B cell (primary cell): ENCODE results near the gene VPS33A. TPM values are rescaled to one million over a fixed set of nuclear protein-coding genes. Genes with fewer than 3 reads are reported as not detected.

Experiments
- ATAC-seq: fragments of 200-7000 bp; cut with Tn5 transposase; one replicate; pipeline ENCODE4 v1.10.0; 2021; ENCODE audit warnings: low read depth, mild to moderate bottlenecking, moderate number of reproducible peaks, moderate library complexity
- CTCF ChIA-PET: fragments of 350-600 bp; sonication (Branson Sonifier 250); formaldehyde crosslinking; loops from one replicate; lab custom pipeline; 2021; ENCODE audit warnings: antibody characterized with exemption, inconsistent platforms; lab: Charles Lee
- POLR2A ChIA-PET: fragments of 350-600 bp; sonication (Branson Sonifier 250); formaldehyde crosslinking; loops from one replicate; lab custom pipeline; 2021; ENCODE audit warnings: antibody characterized with exemption; lab: Charles Lee
- DNase-seq: peaks from one replicate; pipeline ENCODE4 v3.0.0; 2013
- H2AFZ ChIP-seq: 2 replicates; pipeline ENCODE4 v1.6.1; 2012; ENCODE audit warnings: mild to moderate bottlenecking, low read depth, low read length; ENCODE audit not compliant: insufficient read depth, poor library complexity, severe bottlenecking
- H3K27ac ChIP-seq, 2 donors: 1 replicate in 1 of 2; 2 replicates in 1 of 2; pipeline ENCODE4 v1.5.1; 2012 to 2013; ENCODE audit warnings: low read length in 2 of 2, mild to moderate bottlenecking in 2 of 2, moderate library complexity in 1 of 2
- H3K27me3 ChIP-seq, 4 experiments: fragments of 200-600 bp in 1 of 4; sonication (generic) in 1 of 4; replicated peaks in 1 of 4; 1 replicate in 2 of 4; 2 replicates in 2 of 4; pipeline versions ENCODE4 v1.6.1 to v1.7.0; 2013 to 2016; ENCODE audit warnings: low read length in 3 of 4, mild to moderate bottlenecking in 2 of 4, mixed read lengths in 1 of 4, moderate library complexity in 1 of 4; ENCODE audit not compliant: insufficient read depth in 4 of 4, control insufficient read depth in 3 of 4; ENCODE audit errors: control extremely low read depth in 1 of 4
- H3K36me3 ChIP-seq, 2 experiments: replicated peaks in 1 of 2; 1 replicate in 1 of 2; 2 replicates in 1 of 2; pipeline versions ENCODE4 v1.6.1 to v1.7.1; 2013; ENCODE audit warnings: low read length in 1 of 2; ENCODE audit not compliant: insufficient read depth in 2 of 2, control insufficient read depth in 1 of 2; ENCODE audit errors: control extremely low read depth in 1 of 2, extremely low read depth in 1 of 2
- H3K4me1 ChIP-seq, 2 donors: fragments of 200-600 bp in 1 of 2; sonication (generic) in 1 of 2; 1 replicate in 1 of 2; 2 replicates in 1 of 2; pipeline versions ENCODE4 v1.5.1 to v1.6.1; 2013 to 2017; ENCODE audit warnings: low read length in 2 of 2; ENCODE audit not compliant: control insufficient read depth in 2 of 2, insufficient read depth in 2 of 2
- H3K4me2 ChIP-seq: replicated peaks from 2 replicates; pipeline ENCODE3; 2012; ENCODE audit warnings: mild to moderate bottlenecking, low read depth, low read length; ENCODE audit not compliant: poor library complexity, severe bottlenecking
- H3K4me3 ChIP-seq, 5 experiments: fragments of 200-600 bp in 1 of 5; sonication (generic) in 1 of 5; 1 replicate in 3 of 5; 2 replicates in 2 of 5; pipeline versions ENCODE4 v1.5.1 to v1.7.0; 2011 to 2016; ENCODE audit warnings: low read length in 4 of 5, mild to moderate bottlenecking in 4 of 5, low read depth in 2 of 5, control low read depth in 1 of 5, moderate library complexity in 1 of 5; ENCODE audit not compliant: insufficient read depth in 1 of 5; ENCODE audit errors: control extremely low read depth in 1 of 5, extremely low read depth in 1 of 5
- H3K79me2 ChIP-seq: fragments of 200-600 bp; sonication (generic); one replicate; pipeline ENCODE4 v1.6.0; 2016; ENCODE audit warnings: low read length; ENCODE audit not compliant: control insufficient read depth, insufficient read depth
- H3K9ac ChIP-seq: fragments of 200-600 bp; sonication (generic); 2 replicates; pipeline ENCODE4 v1.6.1; 2017; ENCODE audit warnings: mild to moderate bottlenecking, low read length, moderate library complexity
- H3K9me3 ChIP-seq, 3 donors: one replicate each; pipeline versions ENCODE4 v1.6.1 to v1.7.1; 2013; ENCODE audit warnings: low read length in 2 of 3; ENCODE audit not compliant: control insufficient read depth in 2 of 3, insufficient read depth in 1 of 3; ENCODE audit errors: control extremely low read depth in 1 of 3
- H4K20me1 ChIP-seq: 2 replicates; pipeline ENCODE4 v1.6.0; 2012; ENCODE audit warnings: mild to moderate bottlenecking, low read length; ENCODE audit not compliant: insufficient read depth, control insufficient read depth, poor library complexity, severe bottlenecking
- H3K27ac Mint-ChIP-seq: one replicate; pipeline ENCODE4 v1.8.0; 2021; ENCODE audit warnings: mixed read lengths
- H3K27me3 Mint-ChIP-seq: one replicate; pipeline ENCODE4 v1.8.0; 2021; ENCODE audit warnings: mixed read lengths
- H3K4me1 Mint-ChIP-seq: one replicate; pipeline ENCODE4 v1.8.0; 2021; ENCODE audit warnings: mixed read lengths
- H3K4me3 Mint-ChIP-seq: one replicate; pipeline ENCODE4 v1.8.0; 2021; ENCODE audit warnings: mixed read lengths
- H3K9me3 Mint-ChIP-seq: one replicate; pipeline ENCODE4 v1.8.0; 2022; ENCODE audit warnings: mixed read lengths; ENCODE audit not compliant: insufficient read depth
- CTCF ChIP-seq: fragments of 200-600 bp; IDR thresholded peaks from one replicate; pipeline ENCODE4 v1.8.0; 2022; ENCODE audit warnings: antibody characterized with exemption, mild to moderate bottlenecking
- EZH2 ChIP-seq: IDR thresholded peaks from 2 replicates; pipeline ENCODE4 v1.6.1; 2012; ENCODE audit warnings: borderline replicate concordance, low read depth, mild to moderate bottlenecking, moderate library complexity, low read length; ENCODE audit not compliant: insufficient read depth, poor library complexity, severe bottlenecking
- WGBS: methylation state at CpG from one replicate; pipeline ENCODE4 v1.1.5; 2013; ENCODE audit warnings: missing lambda C conversion rate; ENCODE audit not compliant: insufficient coverage; 5-methylcytosine and 5-hydroxymethylcytosine counted together
- intact Hi-C: fragments of 100-400 bp; cut with micrococcal nuclease; formaldehyde crosslinking; loops from one replicate; pipeline ENCODE4 v1.10.0; 2022
- polyA plus RNA-seq: library from polyadenylated mRNA; depleted of rRNA; stranded (reverse); fragments of >200 nt; gene quantifications from 2 replicates; pipeline ENCODE4 v1.2.3, GENCODE V29; 2012
- total RNA-seq, 2 donors: library from RNA; stranded (reverse); fragments of 120-200 nt in 1 of 2; gene quantifications; 1 replicate in 1 of 2; 2 replicates in 1 of 2; pipeline versions ENCODE4 v1.2.3 to v1.2.4, GENCODE V29; 2013 to 2022

VPS33A gene
- total and polyA plus RNA-seq, 2 donors (not counting 1 experiment from before 2014, with no cell fraction given), result 11.1 to 34.9 TPM

GRCh38 chr12:122215771-122216170 lies 50.5 kb downstream of the VPS33A start:
- Mint-ChIP-seq H3K9me3 (no peaks in the 10 kb centered on the region), H3K27ac (no peak overlapping the region)
- no peak for DNase-seq

More at GRCh38 chr12:122215771-122216170, 50.5 kb downstream of the VPS33A start:
- Mint-ChIP-seq H3K4me1 (peaks cover 3% of the 10 kb centered on the region), H3K27me3 (no peaks in the 10 kb centered on the region), H3K4me3 (no peak overlapping the region)
- no peak for TF ChIP-seq CTCF
- no peak for TF ChIP-seq EZH2
- H3K9me3 ChIP-seq, result no peaks in the 10 kb centered on the region
- no peak overlapping the region for H3K4me2 ChIP-seq
- POLR2A ChIA-PET, result interaction anchor here (0.6 kb wide), 1 partner anchor 269 kb away, joined by 4 read pairs; no protein-coding TSS in a partner anchor
- 95% methylated on average over 2 of the region's 5 CpGs for WGBS
- H3K27ac ChIP-seq, result no peak overlapping the region
- no peaks in the 10 kb centered on the region for H3K27me3 ChIP-seq
- H3K36me3 ChIP-seq, result peaks cover 4 to 84% of the 10 kb centered on the region in 2 experiments
- no peak overlapping the region for H2AFZ ChIP-seq
- H3K79me2 ChIP-seq, result peaks cover 32% of the 10 kb centered on the region
- CTCF ChIA-PET, result no interaction called here
- no peak for ATAC-seq
- no peak overlapping the region for H3K4me3 ChIP-seq
- H4K20me1 ChIP-seq, result peaks cover 31% of the 10 kb centered on the region
- H3K9ac ChIP-seq, result no peak overlapping the region
- intact Hi-C loops, result no loop called here
- H3K4me1 ChIP-seq, result no peaks in the 10 kb centered on the region
